GM12874 (cell line): ENCODE measurements around the gene IST1.

Source experiments
- TF ChIP-seq, protein P1 (sequence below): IDR thresholded peaks from 2 replicates; pipeline ENCODE4 v1.5.1; 2011; ENCODE audit warnings: low read depth, mild to moderate bottlenecking, control low read depth, low read length, moderate library complexity; ENCODE audit not compliant: insufficient read depth

The IST1 gene

DNA sequence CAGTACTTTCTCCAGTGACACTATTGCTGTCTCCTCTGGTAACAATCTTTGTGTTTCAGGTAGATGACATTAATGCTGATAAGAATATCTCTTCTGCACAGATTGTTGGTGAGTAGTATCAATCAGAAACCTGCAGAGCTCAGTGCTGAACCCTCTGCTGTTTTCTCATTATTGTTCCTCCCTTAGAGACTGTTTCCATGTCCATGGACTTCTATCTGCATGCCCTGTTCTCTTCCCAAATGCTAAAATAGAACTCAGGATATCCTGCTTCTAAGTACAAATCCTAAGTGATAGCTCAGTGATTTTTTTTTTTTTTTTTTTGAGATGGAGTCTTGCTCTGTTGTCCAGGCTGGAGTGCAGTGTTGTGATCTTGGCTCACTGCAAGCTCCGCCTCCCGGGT, 29.4 kb downstream of the IST1 start:
- TF ChIP-seq, protein P1, sequence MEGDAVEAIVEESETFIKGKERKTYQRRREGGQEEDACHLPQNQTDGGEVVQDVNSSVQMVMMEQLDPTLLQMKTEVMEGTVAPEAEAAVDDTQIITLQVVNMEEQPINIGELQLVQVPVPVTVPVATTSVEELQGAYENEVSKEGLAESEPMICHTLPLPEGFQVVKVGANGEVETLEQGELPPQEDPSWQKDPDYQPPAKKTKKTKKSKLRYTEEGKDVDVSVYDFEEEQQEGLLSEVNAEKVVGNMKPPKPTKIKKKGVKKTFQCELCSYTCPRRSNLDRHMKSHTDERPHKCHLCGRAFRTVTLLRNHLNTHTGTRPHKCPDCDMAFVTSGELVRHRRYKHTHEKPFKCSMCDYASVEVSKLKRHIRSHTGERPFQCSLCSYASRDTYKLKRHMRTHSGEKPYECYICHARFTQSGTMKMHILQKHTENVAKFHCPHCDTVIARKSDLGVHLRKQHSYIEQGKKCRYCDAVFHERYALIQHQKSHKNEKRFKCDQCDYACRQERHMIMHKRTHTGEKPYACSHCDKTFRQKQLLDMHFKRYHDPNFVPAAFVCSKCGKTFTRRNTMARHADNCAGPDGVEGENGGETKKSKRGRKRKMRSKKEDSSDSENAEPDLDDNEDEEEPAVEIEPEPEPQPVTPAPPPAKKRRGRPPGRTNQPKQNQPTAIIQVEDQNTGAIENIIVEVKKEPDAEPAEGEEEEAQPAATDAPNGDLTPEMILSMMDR, result no peak

DNA sequence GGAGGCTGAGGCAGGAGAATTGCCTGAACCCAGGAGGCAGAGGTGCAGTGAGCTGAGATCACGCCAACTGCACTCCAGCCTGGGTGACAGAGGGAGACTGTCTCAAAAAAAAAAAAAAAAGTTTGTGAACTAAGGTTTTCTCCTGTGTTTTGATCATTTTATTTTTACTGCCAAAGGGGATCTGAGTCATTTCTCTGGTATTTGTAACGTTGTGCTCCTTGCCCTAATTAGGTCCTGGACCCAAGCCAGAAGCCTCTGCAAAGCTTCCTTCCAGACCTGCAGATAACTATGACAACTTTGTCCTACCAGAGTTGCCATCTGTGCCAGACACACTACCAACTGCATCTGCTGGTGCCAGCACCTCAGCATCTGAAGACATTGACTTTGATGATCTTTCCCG, 32.1 kb downstream of the IST1 start:
- TF ChIP-seq, protein P1, result no peak

DNA sequence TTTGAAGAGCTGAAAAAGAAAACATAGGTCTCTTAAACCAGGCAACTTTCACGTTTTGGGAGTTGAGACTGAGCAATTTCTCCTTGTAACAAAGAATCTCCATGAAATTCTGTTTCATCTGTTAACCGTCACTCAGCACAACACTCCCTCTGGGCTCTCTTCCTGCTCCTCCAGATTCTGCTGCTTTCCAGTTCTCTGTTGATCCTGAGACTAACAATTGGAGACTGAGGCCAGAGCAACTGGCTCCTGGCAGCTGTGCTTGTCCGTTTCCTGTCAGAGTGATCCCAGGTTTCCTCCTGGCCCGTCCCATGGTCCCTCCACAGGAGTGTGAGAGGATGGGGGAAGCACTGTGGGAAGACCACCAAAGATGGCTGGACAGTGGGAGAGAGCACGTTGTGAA, 32.5 kb downstream of the IST1 start:
- TF ChIP-seq, protein P1, result no peak

DNA sequence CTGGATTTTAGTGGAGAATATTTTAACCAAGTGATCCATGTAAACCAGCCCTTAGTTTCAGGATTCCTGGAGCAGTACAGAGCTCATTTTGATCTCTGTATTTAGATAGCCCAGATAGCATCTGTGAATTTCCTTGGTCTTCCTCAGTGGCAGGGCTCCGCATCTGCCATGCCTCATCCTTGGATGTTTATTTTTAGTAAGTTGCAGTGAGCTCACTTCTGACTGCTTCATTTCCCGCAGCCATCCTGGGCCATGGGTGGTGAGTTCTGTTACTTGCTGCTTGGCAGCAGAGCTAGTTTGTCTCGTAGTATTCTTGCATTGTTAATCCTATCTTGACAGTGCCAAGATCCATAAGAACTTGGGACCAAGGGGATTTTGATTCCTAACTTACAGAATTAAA, 33.7 kb downstream of the IST1 start:
- TF ChIP-seq, protein P1, result no peak

DNA sequence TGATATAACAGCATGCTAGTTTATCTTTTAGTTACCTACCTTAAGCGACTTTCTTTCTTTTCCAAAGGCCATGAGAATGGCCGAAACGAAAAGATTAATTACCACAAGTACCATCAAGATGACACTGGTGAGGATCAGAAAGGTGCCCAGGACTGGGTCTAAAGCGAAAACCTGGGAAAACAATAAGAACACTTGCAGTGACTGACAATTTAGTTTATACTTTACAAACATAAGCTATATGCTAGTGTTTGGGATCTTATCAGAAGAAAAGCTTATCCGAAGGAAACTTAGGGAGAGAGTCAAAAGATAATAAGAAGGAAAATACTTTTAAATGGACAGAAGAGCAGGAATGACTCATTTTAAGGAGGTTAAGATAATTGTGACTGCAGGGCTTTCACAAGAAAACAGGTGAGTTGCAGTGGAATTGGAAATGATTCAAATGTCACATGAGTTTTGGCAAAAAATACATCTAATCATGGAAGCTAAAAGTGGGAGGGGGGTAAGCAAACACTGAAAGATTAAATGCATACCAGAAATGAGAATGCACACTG, 34.8 kb downstream of the IST1 start:
- TF ChIP-seq, protein P1, result no peak

DNA sequence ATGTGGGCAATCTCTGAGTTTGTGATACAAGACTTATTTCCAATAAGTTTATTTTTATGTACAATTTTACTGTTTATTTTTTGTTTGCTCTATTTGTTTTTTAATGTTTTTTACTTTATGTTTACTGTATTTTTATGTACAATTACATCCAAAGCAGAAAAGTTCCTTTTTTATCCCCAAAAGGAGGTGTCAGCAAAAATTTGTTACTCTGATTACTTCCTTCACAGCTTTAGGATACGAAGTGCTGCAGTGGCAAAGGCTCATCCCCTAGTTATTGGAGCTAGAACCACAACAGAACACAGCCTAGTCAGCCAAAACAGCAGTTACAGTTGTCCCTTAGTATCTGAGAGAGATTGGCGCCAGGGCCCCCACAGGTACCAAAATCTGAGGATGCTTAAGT, 35.7 kb downstream of the IST1 start:
- TF ChIP-seq, protein P1, result no peak

DNA sequence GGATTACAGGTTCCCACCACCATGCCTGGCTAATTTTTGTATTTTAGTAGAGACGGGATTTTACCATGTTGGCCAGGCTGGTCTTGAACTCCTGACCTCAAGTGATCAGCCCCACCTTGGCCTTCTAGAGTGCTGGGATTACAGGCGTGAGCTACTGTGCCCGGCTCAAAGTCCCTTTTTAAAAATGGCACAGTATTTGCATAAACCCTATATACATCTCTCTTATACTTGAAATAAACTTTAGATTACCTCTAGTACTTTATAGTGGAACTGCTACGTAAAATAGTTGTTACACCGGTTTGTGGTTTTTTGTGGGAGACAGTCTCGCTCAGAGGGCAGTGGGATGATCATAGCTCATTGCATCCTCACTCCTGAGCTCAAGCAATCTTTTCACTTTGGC, 36.3 kb downstream of the IST1 start:
- TF ChIP-seq, protein P1, result no peak
